DMS153 treated with DMSO at 0.1 percent for 48 hours (cell line): ENCODE data around the gene DMAC2.
A peak's percentile ranks its signal among the peaks of the same experiment; 100 is the strongest.
"Not testable (repeated sequence)": the region's sequence is repeated elsewhere in the genome, so short reads cannot be mapped to it uniquely, and the experiment has no call there.

Experiments used
- DNase-seq: peaks from one replicate; lab custom pipeline; 2025; ENCODE audit not compliant: unreplicated experiment; lab: John Stamatoyannopoulos, UW

Gene DMAC2

GRCh38 chr19:41439441-41440222 lies at the start of gene DMAC2:
TSS of gene DMAC2 (minus strand) at chr19:41439912. CDS start at chr19:41439899, 13 bp downstream.
- peak; percentile 98 for DNase-seq

GRCh38 chr19:41486953-41487352 lies 47.2 kb upstream of the DMAC2 start:
- not testable (repeated sequence) for DNase-seq

GRCh38 chr19:41484822-41485221 lies 45.1 kb upstream of the DMAC2 start:
- DNase-seq, result no peak

- no peak for DNase-seq
Measured at GRCh38 chr19:41480336-41480735, 40.6 kb upstream of the DMAC2 start.

GRCh38 chr19:41479757-41480191 lies 40.1 kb upstream of the DMAC2 start:
- DNase-seq, result no peak

- DNase-seq, result no peak
Measured at GRCh38 chr19:41478875-41479756, 39.4 kb upstream of the DMAC2 start.

GRCh38 chr19:41478171-41478570 lies 38.5 kb upstream of the DMAC2 start:
- DNase-seq, result no peak

- DNase-seq, result no peak
Measured at GRCh38 chr19:41476583-41476982, 36.9 kb upstream of the DMAC2 start.

GRCh38 chr19:41463257-41464256 lies 23.8 kb upstream of the DMAC2 start:
- DNase-seq, result not testable (repeated sequence)

GRCh38 chr19:41462497-41462896 lies 22.8 kb upstream of the DMAC2 start:
- no peak for DNase-seq

GRCh38 chr19:41457241-41457640 lies 17.5 kb upstream of the DMAC2 start:
- no peak for DNase-seq

GRCh38 chr19:41456342-41456918 lies 16.7 kb upstream of the DMAC2 start:
- DNase-seq, result no peak

GRCh38 chr19:41455936-41456335 lies 16.2 kb upstream of the DMAC2 start:
- no peak for DNase-seq

GRCh38 chr19:41452584-41453275 lies 13.0 kb upstream of the DMAC2 start:
- DNase-seq, result no peak

- DNase-seq, result no peak
Measured at GRCh38 chr19:41449865-41450178, 10.1 kb upstream of the DMAC2 start.

GRCh38 chr19:41449079-41449864 lies 9.6 kb upstream of the DMAC2 start:
- peak; percentile 43 for DNase-seq

GRCh38 chr19:41447732-41448332 lies 8.1 kb upstream of the DMAC2 start:
- DNase-seq, result no peak

GRCh38 chr19:41445575-41445974 lies 5.9 kb upstream of the DMAC2 start:
- DNase-seq, result no peak
